Activated B cell treated with CpG ODN at 0.5 μM for 24 hours (primary cell): ENCODE measurements around the gene ANKRD60. TPM values are rescaled to one million over a fixed set of nuclear protein-coding genes. Genes with fewer than 3 reads are reported as not detected.

ENCODE experiments used
- ATAC-seq: fragments of 200-7000 bp; cut with Tn5 transposase; one replicate; pipeline ENCODE4 v1.10.0; 2021; ENCODE audit warnings: low read depth, mild to moderate bottlenecking, moderate library complexity
- CTCF ChIA-PET: fragments of 350-600 bp; sonication (Branson Sonifier 250); formaldehyde crosslinking; loops from one replicate; lab custom pipeline; 2021; ENCODE audit warnings: antibody characterized with exemption; lab: Charles Lee
- POLR2A ChIA-PET: fragments of 350-600 bp; sonication (Branson Sonifier 250); formaldehyde crosslinking; loops from one replicate; lab custom pipeline; 2021; ENCODE audit warnings: antibody characterized with exemption; lab: Charles Lee
- DNase-seq: peaks from one replicate; pipeline ENCODE4 v3.0.0; 2022
- H3K27ac Mint-ChIP-seq: one replicate; pipeline ENCODE4 v1.8.0; 2020; ENCODE audit warnings: mixed read lengths
- H3K27me3 Mint-ChIP-seq: one replicate; pipeline ENCODE4 v1.8.0; 2021; ENCODE audit warnings: mixed read lengths
- H3K36me3 Mint-ChIP-seq: one replicate; pipeline ENCODE4 v1.8.0; 2021; ENCODE audit warnings: low read depth, mixed read lengths
- H3K4me1 Mint-ChIP-seq: one replicate; pipeline ENCODE4 v1.8.0; 2021; ENCODE audit warnings: mixed read lengths
- H3K4me3 Mint-ChIP-seq: one replicate; pipeline ENCODE4 v1.8.0; 2020; ENCODE audit warnings: mild to moderate bottlenecking, mixed read lengths
- H3K9me3 Mint-ChIP-seq: one replicate; pipeline ENCODE4 v1.8.0; 2020; ENCODE audit warnings: mixed read lengths
- intact Hi-C: fragments of 100-400 bp; cut with micrococcal nuclease; formaldehyde crosslinking; loops from one replicate; pipeline ENCODE4 v1.15.1; 2024
- total RNA-seq: library from RNA; stranded (reverse); gene quantifications from 2 replicates; pipeline ENCODE4 v1.2.3, GENCODE V29; 2022
- TF ChIP-seq, protein P1 (sequence below): fragments of 200-600 bp; IDR thresholded peaks from one replicate; pipeline ENCODE4 v1.8.0; 2022; ENCODE audit warnings: antibody characterized with exemption, mild to moderate bottlenecking

The ANKRD60 gene
- total RNA-seq, 1 donor from 2014 or later: not detected

DNA sequence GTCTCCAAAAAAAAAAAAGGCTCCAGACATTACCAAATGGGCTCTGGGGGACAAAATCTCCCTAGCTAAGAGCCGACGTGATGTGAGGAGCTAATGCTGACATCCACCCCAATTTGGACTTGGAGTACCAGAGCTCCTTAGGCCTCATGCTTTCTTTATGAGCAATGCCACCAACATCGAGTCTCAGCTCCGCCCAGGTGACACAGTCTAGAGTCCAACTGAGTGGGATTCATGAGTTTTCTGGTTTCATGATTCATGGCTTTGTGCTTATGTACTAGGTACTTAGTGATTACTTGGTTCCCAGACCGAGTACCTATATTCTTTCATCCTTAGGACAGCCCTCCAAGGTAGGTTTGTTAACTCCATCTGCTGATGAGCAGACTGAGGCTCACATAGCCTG, 4.4 kb downstream of the ANKRD60 start:
- ATAC-seq (no peak), DNase-seq (no peak)
- intact Hi-C loops: no loop called here
- Mint-ChIP-seq H3K4me1 (peaks cover 8% of the 10 kb centered on the region), H3K36me3 (no peaks in the 10 kb centered on the region), H3K27me3 (peaks cover 69% of the 10 kb centered on the region), H3K27ac (no peak overlapping the region), H3K4me3 (no peak overlapping the region), H3K9me3 (peaks cover under 1% of the 10 kb centered on the region)
- ChIA-PET CTCF (no interaction called here), POLR2A (interaction anchor here (0.7 kb wide), 1 partner anchor 521 kb away, joined by 5 read pairs; no protein-coding TSS in a partner anchor)
- TF ChIP-seq, protein P1, sequence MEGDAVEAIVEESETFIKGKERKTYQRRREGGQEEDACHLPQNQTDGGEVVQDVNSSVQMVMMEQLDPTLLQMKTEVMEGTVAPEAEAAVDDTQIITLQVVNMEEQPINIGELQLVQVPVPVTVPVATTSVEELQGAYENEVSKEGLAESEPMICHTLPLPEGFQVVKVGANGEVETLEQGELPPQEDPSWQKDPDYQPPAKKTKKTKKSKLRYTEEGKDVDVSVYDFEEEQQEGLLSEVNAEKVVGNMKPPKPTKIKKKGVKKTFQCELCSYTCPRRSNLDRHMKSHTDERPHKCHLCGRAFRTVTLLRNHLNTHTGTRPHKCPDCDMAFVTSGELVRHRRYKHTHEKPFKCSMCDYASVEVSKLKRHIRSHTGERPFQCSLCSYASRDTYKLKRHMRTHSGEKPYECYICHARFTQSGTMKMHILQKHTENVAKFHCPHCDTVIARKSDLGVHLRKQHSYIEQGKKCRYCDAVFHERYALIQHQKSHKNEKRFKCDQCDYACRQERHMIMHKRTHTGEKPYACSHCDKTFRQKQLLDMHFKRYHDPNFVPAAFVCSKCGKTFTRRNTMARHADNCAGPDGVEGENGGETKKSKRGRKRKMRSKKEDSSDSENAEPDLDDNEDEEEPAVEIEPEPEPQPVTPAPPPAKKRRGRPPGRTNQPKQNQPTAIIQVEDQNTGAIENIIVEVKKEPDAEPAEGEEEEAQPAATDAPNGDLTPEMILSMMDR: no peak

DNA sequence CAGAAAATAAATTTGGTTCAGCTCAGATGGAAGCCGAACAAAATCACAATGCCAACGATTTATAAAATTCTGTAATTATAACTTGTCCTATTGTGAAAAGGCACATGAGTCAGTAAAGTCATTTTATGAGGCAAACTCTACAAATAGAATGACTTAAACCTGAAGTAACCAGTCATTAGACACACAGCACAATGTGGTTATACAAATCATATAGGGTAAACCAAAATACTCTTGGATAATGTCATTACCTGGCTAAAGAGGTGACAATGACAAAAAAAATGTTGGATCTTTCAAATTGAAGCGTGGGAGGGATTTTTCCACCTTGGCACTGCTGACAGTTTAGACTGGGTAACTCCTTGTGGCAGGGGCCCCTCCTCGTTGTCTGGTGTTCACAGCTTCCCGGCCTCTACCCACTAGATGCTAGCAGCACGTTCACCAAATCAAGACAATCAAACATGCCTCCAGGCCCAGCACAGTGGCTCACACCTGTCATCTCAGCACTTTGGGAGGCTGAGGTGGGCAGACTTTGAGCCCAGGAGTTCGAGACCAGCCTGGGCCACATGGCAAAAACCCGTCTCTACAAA, 5.0 kb downstream of the ANKRD60 start:
- TF ChIP-seq, protein P1: no peak
- Mint-ChIP-seq H3K27ac (no peak overlapping the region), H3K9me3 (peaks cover 4% of the 10 kb centered on the region), H3K36me3 (no peaks in the 10 kb centered on the region), H3K4me3 (no peak overlapping the region), H3K27me3 (peaks cover 70% of the 10 kb centered on the region), H3K4me1 (peaks cover 3% of the 10 kb centered on the region)
- intact Hi-C loops: no loop called here
- no peak for DNase-seq
- ChIA-PET POLR2A (no interaction called here), CTCF (no interaction called here)
- ATAC-seq: no peak

DNA sequence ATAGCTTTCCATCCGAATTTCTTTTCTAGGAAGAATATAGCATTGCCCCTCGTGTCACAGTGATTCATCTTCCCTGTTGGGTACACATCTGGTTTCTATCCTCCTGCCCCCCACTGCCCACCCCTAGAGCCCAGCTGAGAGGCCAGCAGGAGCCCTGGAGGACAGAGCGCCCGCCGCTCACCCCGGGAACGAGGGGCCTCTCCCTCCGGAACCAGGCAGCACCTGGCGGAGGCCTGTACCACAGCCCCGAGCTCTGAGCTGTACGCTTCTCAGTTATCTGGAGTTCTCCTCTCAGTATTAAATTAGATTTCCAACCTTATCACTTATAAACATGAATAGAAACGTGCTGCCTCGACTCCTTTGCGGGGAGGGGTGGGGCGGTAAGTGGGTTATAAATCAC, 6.0 kb downstream of the ANKRD60 start:
- no peaks in the 10 kb centered on the region for H3K36me3 Mint-ChIP-seq
- no peak overlapping the region for H3K4me3 Mint-ChIP-seq
- H3K4me1 Mint-ChIP-seq: no peaks in the 10 kb centered on the region
- peaks cover 71% of the 10 kb centered on the region for H3K27me3 Mint-ChIP-seq
- H3K9me3 Mint-ChIP-seq: peaks cover 4% of the 10 kb centered on the region
- ChIA-PET POLR2A (no interaction called here), CTCF (no interaction called here)
- DNase-seq: no peak
- TF ChIP-seq, protein P1: no peak
- intact Hi-C loops: no loop called here
- no peak overlapping the region for H3K27ac Mint-ChIP-seq
- no peak for ATAC-seq

DNA sequence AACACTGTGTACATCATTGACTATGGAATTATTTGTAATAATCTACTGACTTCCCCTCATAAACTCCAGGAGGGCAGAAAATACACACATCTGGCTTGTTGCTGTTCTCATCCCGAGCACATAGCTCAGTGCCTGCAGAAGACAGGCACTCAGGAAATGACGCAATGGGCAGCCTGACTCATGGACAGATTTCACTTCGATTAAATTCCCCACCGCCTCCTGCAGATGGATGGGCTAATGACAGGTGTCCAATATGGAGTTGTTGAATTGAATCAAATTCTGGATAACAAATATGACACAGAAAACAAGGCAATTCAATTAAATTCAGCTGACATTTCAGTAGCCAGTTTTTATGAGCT, 9.1 kb downstream of the ANKRD60 start:
- ATAC-seq (no peak), DNase-seq (no peak)
- ChIA-PET POLR2A (no interaction called here), CTCF (no interaction called here)
- Mint-ChIP-seq H3K4me1 (no peaks in the 10 kb centered on the region), H3K9me3 (peaks cover 4% of the 10 kb centered on the region), H3K36me3 (no peaks in the 10 kb centered on the region), H3K27me3 (peaks cover 53% of the 10 kb centered on the region), H3K27ac (no peak overlapping the region), H3K4me3 (no peak overlapping the region)
- intact Hi-C loops: loop anchor here (10.0 kb wide), 1 partner anchor 865 kb away; the partner anchor contains the start of gene RAE1
- TF ChIP-seq, protein P1: no peak

DNA sequence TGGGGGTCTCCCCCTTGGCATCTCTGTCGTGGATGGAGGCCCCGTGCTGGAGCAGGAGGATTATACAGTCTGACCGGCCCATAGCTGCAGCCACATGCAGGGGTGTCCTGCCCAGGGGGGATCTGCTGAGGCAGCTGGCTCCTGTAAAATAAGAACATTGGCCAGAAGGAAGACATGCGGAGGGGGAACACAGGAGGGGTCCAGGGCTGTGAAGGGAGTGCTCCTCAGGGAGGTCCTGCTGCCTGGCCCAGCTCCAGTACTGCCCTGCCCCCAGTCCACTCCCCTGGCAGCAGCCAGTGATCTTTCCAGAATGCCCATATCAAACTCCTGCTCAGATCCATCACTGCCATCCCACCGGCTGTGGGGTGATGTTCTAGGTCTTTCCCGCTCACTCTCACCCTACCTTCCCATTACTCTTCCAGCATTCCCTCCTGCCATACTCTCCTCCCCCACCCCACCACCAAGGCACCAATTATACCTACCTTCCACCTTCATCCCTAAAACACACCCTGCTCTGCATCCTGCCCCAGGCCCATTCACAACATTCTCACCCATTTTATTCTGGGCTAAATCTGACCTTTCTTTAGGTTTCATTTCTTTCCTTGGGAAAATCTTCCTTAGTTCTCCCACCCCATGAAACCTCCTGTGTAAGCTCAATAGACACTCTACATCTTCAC, 9.7 kb downstream of the ANKRD60 start:
- Mint-ChIP-seq H3K4me1 (no peaks in the 10 kb centered on the region), H3K4me3 (no peak overlapping the region), H3K36me3 (no peaks in the 10 kb centered on the region), H3K27me3 (peaks cover 52% of the 10 kb centered on the region), H3K9me3 (peaks cover 4% of the 10 kb centered on the region), H3K27ac (no peak overlapping the region)
- TF ChIP-seq, protein P1: no peak
- DNase-seq: no peak
- CTCF ChIA-PET: no interaction called here
- intact Hi-C loops: loop anchor here (10.0 kb wide), 1 partner anchor 864 kb away; the partner anchor contains the start of gene RAE1
- no peak for ATAC-seq
- POLR2A ChIA-PET: no interaction called here
